ENCODE measurements around the gene CALML6. TPM values are rescaled to one million over a fixed set of nuclear protein-coding genes. Genes with fewer than 3 reads are reported as not detected.

The CALML6 gene
- total and polyA plus RNA-seq, 2 of the 4 experiments (the other 2 are of a cell fraction) = 0.91 TPM; not detected in 1

GRCh38 chr1:1915911-1916840, 1.1 kb downstream of the CALML6 start:
- Histone ChIP-seq H2AFZ (replicated peaks; ENCODE audit: low read length, poor library complexity) (peak overlapping the region; percentile 32), H3K9me1 (ENCODE audit: insufficient read depth, low read length) (peaks cover 4% of the 10 kb centered on the region; the same call in 1 of the 2 replicates), H4K91ac (ENCODE audit: insufficient read depth, low read depth, low read length) (no peak overlapping the region), H3K56ac (ENCODE audit: extremely low read depth, insufficient read depth, low read length) (no peak overlapping the region), H3K14ac (replicated peaks; ENCODE audit: low read depth, low read length) (no peak overlapping the region), H3K9ac (ENCODE audit: low read depth, low read length) (no peak overlapping the region), H3K4me3 (ENCODE audit: insufficient read depth, low read depth, low read length) (no peak overlapping the region), H3K36me3 (ENCODE audit: control insufficient read depth, insufficient read depth, low read length) (no peaks in the 10 kb centered on the region), H3K23ac (ENCODE audit: low read depth, low read length) (no peak overlapping the region), H3K4ac (ENCODE audit: low read depth, low read length) (no peak overlapping the region), H4K8ac (ENCODE audit: low read depth in 2 of 2, low read length in 2 of 2) (no peak overlapping the region), H4K20me1 (ENCODE audit: insufficient read depth, low read length) (no peaks in the 10 kb centered on the region), H3K27me3 (ENCODE audit: control insufficient read depth, insufficient read depth, low read length) (peaks cover 3% of the 10 kb centered on the region; the same call in 1 of the 2 replicates), H3K27ac (ENCODE audit: insufficient read depth, low read length) (no peak overlapping the region), H2AK9ac (replicated peaks; ENCODE audit: low read depth, low read length, poor library complexity) (peak overlapping the region; percentile 76), H3K18ac (ENCODE audit: low read depth, low read length) (no peak overlapping the region), H4K5ac (ENCODE audit: low read depth, low read length) (no peak overlapping the region), H2BK15ac (ENCODE audit: low read depth, low read length) (no peak overlapping the region), H3K79me1 (ENCODE audit: low read depth in 1 of 2, low read length in 2 of 2) (no peaks in the 10 kb centered on the region), H2BK20ac (ENCODE audit: low read depth, low read length) (no peak overlapping the region), H3K4me1 (ENCODE audit: control insufficient read depth, insufficient read depth, low read length) (peaks cover 2% of the 10 kb centered on the region; the same call in 1 of the 2 replicates), H3K4me2 (ENCODE audit: low read depth, low read length) (no peak overlapping the region), H3K9me3 (ENCODE audit: control insufficient read depth, insufficient read depth, low read length) (no peaks in the 10 kb centered on the region), H2AK5ac (ENCODE audit: low read depth, low read length) (no peak overlapping the region), H2BK120ac (ENCODE audit: low read depth, low read length) (no peak overlapping the region), H2BK5ac (ENCODE audit: low read depth, low read length, poor library complexity, severe bottlenecking) (no peak overlapping the region)
- intact Hi-C loops (cut with micrococcal nuclease) (no loop called here), in situ Hi-C loops (cut with MboI; ENCODE audit: low sequenced_read_pairs) (no loop called here), dilution Hi-C loops (cut with HindIII; ENCODE audit: low sequenced_read_pairs, unreplicated experiment) (no loop called here)
- POLR2A ChIA-PET (ENCODE audit: unreplicated experiment) = no interaction called here
- ATAC-seq (ENCODE audit: low read depth) = no peak
- BruUV-seq (replicated peaks) = no TSS peak
- DNase-seq = no peak
- CTCF ChIA-PET = no interaction called here
- no peak for TF ChIP-seq MXI1 (IDR thresholded peaks at IDR 0.05; ENCODE audit: borderline replicate concordance, low read depth, low read length)
- no peak for TF ChIP-seq FOS (IDR thresholded peaks at IDR 0.05; ENCODE audit: low read depth, low read length)
- TF ChIP-seq, protein P1, sequence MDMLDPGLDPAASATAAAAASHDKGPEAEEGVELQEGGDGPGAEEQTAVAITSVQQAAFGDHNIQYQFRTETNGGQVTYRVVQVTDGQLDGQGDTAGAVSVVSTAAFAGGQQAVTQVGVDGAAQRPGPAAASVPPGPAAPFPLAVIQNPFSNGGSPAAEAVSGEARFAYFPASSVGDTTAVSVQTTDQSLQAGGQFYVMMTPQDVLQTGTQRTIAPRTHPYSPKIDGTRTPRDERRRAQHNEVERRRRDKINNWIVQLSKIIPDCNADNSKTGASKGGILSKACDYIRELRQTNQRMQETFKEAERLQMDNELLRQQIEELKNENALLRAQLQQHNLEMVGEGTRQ (IDR thresholded peaks at IDR 0.05; ENCODE audit: low read depth, low read length) = no peak
- TF ChIP-seq NFE2L2 (IDR thresholded peaks at IDR 0.05; ENCODE audit: low read depth, low read length) = no peak
- TF ChIP-seq MAZ (IDR thresholded peaks at IDR 0.05; ENCODE audit: borderline replicate concordance, low read depth, low read length) = no peak
- no peak for TF ChIP-seq MAFK (IDR thresholded peaks at IDR 0.05; ENCODE audit: low read depth, low read length)
- no peak for TF ChIP-seq SMC3 (IDR thresholded peaks at IDR 0.05; ENCODE audit: low read depth, low read length)
- TF ChIP-seq RCOR1 (IDR thresholded peaks at IDR 0.05; ENCODE audit: insufficient replicate concordance, low read length) = no peak
- TF ChIP-seq RAD21 (IDR thresholded peaks at IDR 0.05; ENCODE audit: low read length) = no peak
- no peak for TF ChIP-seq BHLHE40 (IDR thresholded peaks at IDR 0.05; ENCODE audit: low read depth, low read length)
- TF ChIP-seq CHD1 (IDR thresholded peaks at IDR 0.05; ENCODE audit: low read depth, low read length) = no peak
- 89% methylated on average over 15 of the region's 23 CpGs; no CpG with 5 or more reads in 1 of the 2 experiments for WGBS, 2 experiments (ENCODE audit: extremely low coverage in 2 of 2, insufficient read length in 1 of 2)

All from IMR-90 (cell line).